HCT116 (cell line): Measurements from ENCODE around the gene OBSCN.

ENCODE experiments used
- ATF3 ChIP-seq: IDR thresholded peaks from 2 replicates; pipeline ENCODE4 v1.6.1; 2012
- CTCF ChIP-seq, 3 experiments: fragments of 200-600 bp in 1 of 3; sonication (generic) in 1 of 3; IDR thresholded peaks in 2 of 3; conservative IDR thresholded peaks in 1 of 3; 2 replicates each; pipeline ENCODE4 v1.5.1; 2012 to 2017; ENCODE audit warnings: low read depth in 2 of 3, low read length in 2 of 3, antibody characterized with exemption in 1 of 3, borderline replicate concordance in 1 of 3, control low read depth in 1 of 3, mild to moderate bottlenecking in 1 of 3, mixed read lengths in 1 of 3, mixed run types in 1 of 3, moderate library complexity in 1 of 3; ENCODE audit not compliant: insufficient read depth in 1 of 3
- EGR1 ChIP-seq: IDR thresholded peaks from 2 replicates; pipeline ENCODE4 v1.6.1; 2012; ENCODE audit warnings: low read depth
- EZH2 ChIP-seq: fragments of 200-600 bp; sonication (generic); IDR thresholded peaks from 2 replicates; pipeline ENCODE4 v1.6.1; 2017; ENCODE audit warnings: antibody characterized with exemption, mixed run types
- POLR2AphosphoS5 ChIP-seq: IDR thresholded peaks from 2 replicates; pipeline ENCODE4 v1.6.1; 2011; ENCODE audit warnings: mild to moderate bottlenecking, low read depth, low read length, moderate library complexity
- TCF7L2 ChIP-seq: IDR thresholded peaks from 2 replicates; pipeline ENCODE4 v1.7.0; 2011; ENCODE audit warnings: borderline replicate concordance, inconsistent platforms; ENCODE audit not compliant: insufficient read depth, insufficient read length; ENCODE audit errors: extremely low read depth

- TF ChIP-seq POLR2AphosphoS5 (no peak), CTCF (IDR thresholded peaks at IDR 0.05 in 2 of 3, conservative IDR thresholded peaks at IDR 0.05 in 1 of 3; ENCODE audit: borderline replicate concordance in 1 of 3, insufficient read depth in 1 of 3, low read depth in 2 of 3, low read length in 2 of 3) (no peak), EZH2 (no peak), EGR1 (no peak), ATF3 (no peak), TCF7L2 (no peak)
Measured at GRCh38 chr1:228319352-228320088, 111.7 kb downstream of the OBSCN start.
